HepG2 (cell line): ENCODE data around the gene GGA1. TPM values are rescaled to one million over a fixed set of nuclear protein-coding genes. Genes with fewer than 3 reads are reported as not detected.

Source experiments
- DMAP1 ChIP-seq: IDR thresholded peaks from 2 replicates; pipeline ENCODE4 v1.6.1; 2016
- HNRNPH1 ChIP-seq: fragments of 200-400 bp; formaldehyde crosslinking; optimal IDR thresholded peaks from 2 replicates; pipeline ENCODE3; 2017; ENCODE audit warnings: mild to moderate bottlenecking, low read depth, low read length
- KLF11 ChIP-seq: IDR thresholded peaks from 2 replicates; pipeline ENCODE4 v1.6.1; 2016; ENCODE audit warnings: missing compliant biosample characterization
- MAFG ChIP-seq: sonication (generic); formaldehyde crosslinking; IDR thresholded peaks from 2 replicates; pipeline ENCODE4 v1.5.1; 2020; ENCODE audit warnings: mild to moderate bottlenecking, missing genetic modification reagents
- MATR3 ChIP-seq: sonication (generic); formaldehyde crosslinking; IDR thresholded peaks from 2 replicates; pipeline ENCODE4 v1.4.0; 2020; ENCODE audit warnings: missing genetic modification reagents
- NFKBIZ ChIP-seq: IDR thresholded peaks from 2 replicates; pipeline ENCODE4 v1.6.1; 2018; ENCODE audit warnings: missing genetic modification reagents, missing compliant biosample characterization
- PHF21A ChIP-seq: sonication (generic); formaldehyde crosslinking; IDR thresholded peaks from 2 replicates; pipeline ENCODE4 v1.5.0; 2020; ENCODE audit warnings: mild to moderate bottlenecking, missing genetic modification reagents
- SMAD1 ChIP-seq: sonication (generic); formaldehyde crosslinking; IDR thresholded peaks from 2 replicates; pipeline ENCODE4 v1.4.0; 2020; ENCODE audit warnings: missing genetic modification reagents, low read depth, mild to moderate bottlenecking, borderline replicate concordance
- SP4 ChIP-seq: sonication (generic); formaldehyde crosslinking; IDR thresholded peaks from 2 replicates; pipeline ENCODE4 v1.8.1; 2023; ENCODE audit warnings: mild to moderate bottlenecking, missing genetic modification reagents
- SUZ12 ChIP-seq: fragments of 150-350 bp; IDR thresholded peaks from 2 replicates; pipeline ENCODE4 v1.6.1; 2014; ENCODE audit warnings: low read depth, low read length
- ZMYM4 ChIP-seq: sonication (generic); formaldehyde crosslinking; IDR thresholded peaks from 2 replicates; pipeline ENCODE4 v1.8.1; 2023; ENCODE audit warnings: mild to moderate bottlenecking, missing genetic modification reagents
- ZNF614 ChIP-seq: IDR thresholded peaks from 2 replicates; pipeline ENCODE4 v1.6.1; 2018; ENCODE audit warnings: missing biosample characterization, missing genetic modification reagents, inconsistent platforms, borderline replicate concordance
- polyA plus RNA-seq, 8 experiments: library from polyadenylated mRNA; depleted of rRNA in 3 of 8; stranded (reverse) in 7 of 8; unstranded in 1 of 8; fragments of >200 nt; fragmentation: Illumina TruSeq in 4 of 8; extraction: Trizol in 4 of 8; gene quantifications; 2 replicates each; pipeline versions ENCODE4 v1.2.1 to v1.2.3, GENCODE V29; 2011 to 2016; ENCODE audit warnings: low read depth in 4 of 8, missing spikeins in 1 of 8, mixed read lengths in 1 of 8; ENCODE audit not compliant: insufficient read depth in 1 of 8
- total RNA-seq, 5 experiments: library from RNA; depleted of rRNA; stranded (reverse); fragments of >200 nt; fragmentation: Illumina TruSeq; extraction: Trizol; gene quantifications; 2 replicates each; pipeline ENCODE4 v1.2.3, GENCODE V29; 2016; ENCODE audit warnings: low read depth in 1 of 5
- TF ChIP-seq, protein P1 (sequence below), 2 experiments: fragments of 450-650 bp in 1 of 2; sonication (generic) in 1 of 2; formaldehyde crosslinking in 1 of 2; IDR thresholded peaks; 2 replicates each; pipeline versions ENCODE4 v1.6.1 to v1.8.0; 2016 to 2022; ENCODE audit warnings: antibody characterized with exemption in 1 of 2, mild to moderate bottlenecking in 1 of 2, missing genetic modification reagents in 1 of 2
- TF ChIP-seq, protein P2 (sequence below): sonication (generic); formaldehyde crosslinking; IDR thresholded peaks from 2 replicates; pipeline ENCODE4 v1.4.0; 2020; ENCODE audit warnings: missing genetic modification reagents, borderline replicate concordance

Gene GGA1
- total and polyA plus RNA-seq, 2 of the 13 experiments (the other 11 are each of a cell fraction or from before 2014, with no cell fraction given) = 29.1 to 87.2 TPM

DNA sequence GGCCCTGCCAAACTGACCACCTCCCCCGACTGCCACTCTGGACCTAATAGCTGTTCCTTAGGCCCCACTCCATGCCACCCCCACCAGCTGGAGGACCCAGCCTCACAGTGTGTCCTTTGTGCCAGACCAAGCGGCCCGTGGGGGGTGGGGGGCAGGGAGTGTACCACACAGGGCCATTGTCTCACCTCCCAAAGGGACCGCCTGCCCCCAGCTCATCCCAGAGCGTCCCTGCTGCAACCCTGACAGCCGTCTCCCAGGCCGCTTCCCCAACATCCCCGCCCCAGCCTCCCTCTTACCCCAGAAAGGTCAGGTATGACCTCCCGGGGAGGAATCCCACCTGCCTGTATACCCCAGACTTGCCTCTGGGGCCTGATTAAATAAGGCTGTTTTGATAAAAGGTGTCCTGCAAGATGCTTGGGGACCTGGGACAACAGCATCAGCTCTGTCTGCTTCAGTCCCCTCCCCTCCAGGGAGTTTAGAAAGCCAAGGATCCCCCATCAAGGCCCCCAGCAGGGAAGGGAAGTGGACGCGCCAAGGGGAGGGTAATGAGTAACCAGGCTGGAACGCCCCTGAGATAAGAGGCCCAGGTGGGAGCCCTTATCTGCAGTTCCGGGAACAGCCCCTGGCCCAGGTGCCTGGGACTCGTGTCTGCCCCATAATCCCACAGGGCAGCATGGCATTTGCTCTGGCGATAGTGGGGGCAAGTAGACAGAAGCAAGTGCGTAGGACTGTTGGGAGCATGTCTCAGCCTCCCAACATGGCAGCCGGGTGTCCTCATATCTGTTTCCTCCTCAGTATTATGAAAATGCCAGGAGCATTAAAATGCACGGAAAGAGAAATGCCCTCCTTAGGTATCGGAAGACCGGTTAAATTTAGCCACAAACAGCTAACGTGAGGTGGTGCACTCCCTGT, 39.4 kb upstream of the GGA1 start (continued):
- TF ChIP-seq, protein P1, sequence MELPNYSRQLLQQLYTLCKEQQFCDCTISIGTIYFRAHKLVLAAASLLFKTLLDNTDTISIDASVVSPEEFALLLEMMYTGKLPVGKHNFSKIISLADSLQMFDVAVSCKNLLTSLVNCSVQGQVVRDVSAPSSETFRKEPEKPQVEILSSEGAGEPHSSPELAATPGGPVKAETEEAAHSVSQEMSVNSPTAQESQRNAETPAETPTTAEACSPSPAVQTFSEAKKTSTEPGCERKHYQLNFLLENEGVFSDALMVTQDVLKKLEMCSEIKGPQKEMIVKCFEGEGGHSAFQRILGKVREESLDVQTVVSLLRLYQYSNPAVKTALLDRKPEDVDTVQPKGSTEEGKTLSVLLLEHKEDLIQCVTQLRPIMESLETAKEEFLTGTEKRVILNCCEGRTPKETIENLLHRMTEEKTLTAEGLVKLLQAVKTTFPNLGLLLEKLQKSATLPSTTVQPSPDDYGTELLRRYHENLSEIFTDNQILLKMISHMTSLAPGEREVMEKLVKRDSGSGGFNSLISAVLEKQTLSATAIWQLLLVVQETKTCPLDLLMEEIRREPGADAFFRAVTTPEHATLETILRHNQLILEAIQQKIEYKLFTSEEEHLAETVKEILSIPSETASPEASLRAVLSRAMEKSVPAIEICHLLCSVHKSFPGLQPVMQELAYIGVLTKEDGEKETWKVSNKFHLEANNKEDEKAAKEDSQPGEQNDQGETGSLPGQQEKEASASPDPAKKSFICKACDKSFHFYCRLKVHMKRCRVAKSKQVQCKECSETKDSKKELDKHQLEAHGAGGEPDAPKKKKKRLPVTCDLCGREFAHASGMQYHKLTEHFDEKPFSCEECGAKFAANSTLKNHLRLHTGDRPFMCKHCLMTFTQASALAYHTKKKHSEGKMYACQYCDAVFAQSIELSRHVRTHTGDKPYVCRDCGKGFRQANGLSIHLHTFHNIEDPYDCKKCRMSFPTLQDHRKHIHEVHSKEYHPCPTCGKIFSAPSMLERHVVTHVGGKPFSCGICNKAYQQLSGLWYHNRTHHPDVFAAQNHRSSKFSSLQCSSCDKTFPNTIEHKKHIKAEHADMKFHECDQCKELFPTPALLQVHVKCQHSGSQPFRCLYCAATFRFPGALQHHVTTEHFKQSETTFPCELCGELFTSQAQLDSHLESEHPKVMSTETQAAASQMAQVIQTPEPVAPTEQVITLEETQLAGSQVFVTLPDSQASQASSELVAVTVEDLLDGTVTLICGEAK (IDR thresholded peaks at IDR 0.05) = no peak
- TF ChIP-seq, protein P1 (CRISPR knock-in tag; IDR thresholded peaks at IDR 0.05) = peak; percentile 71
- peak; percentile 15 for TF ChIP-seq HNRNPH1
- peak; percentile 60 for TF ChIP-seq ZMYM4 (CRISPR knock-in tag)
- peak; percentile 43; the same call in 1 of the 2 replicates for TF ChIP-seq DMAP1 (CRISPR knock-in tag)
- no peak for TF ChIP-seq SUZ12
- TF ChIP-seq SP4 (CRISPR knock-in tag) = peak; percentile 85
- peak; percentile 29; the same call in 1 of the 2 replicates for TF ChIP-seq NFKBIZ
- peak; percentile 94 for TF ChIP-seq PHF21A
- 0 out of 2 replicates have a peak, but pooled peaks have one; percentile 63 for TF ChIP-seq KLF11 (CRISPR knock-in tag)
- peak; percentile 57; the same call in 1 of the 2 replicates for TF ChIP-seq ZNF614 (CRISPR knock-in tag)
- no peak for TF ChIP-seq MAFG (CRISPR knock-in tag)
- TF ChIP-seq SMAD1 (CRISPR knock-in tag) = no peak; the same call in 1 of the 2 replicates
- no peak for TF ChIP-seq MATR3 (CRISPR knock-in tag)
- TF ChIP-seq, protein P2, sequence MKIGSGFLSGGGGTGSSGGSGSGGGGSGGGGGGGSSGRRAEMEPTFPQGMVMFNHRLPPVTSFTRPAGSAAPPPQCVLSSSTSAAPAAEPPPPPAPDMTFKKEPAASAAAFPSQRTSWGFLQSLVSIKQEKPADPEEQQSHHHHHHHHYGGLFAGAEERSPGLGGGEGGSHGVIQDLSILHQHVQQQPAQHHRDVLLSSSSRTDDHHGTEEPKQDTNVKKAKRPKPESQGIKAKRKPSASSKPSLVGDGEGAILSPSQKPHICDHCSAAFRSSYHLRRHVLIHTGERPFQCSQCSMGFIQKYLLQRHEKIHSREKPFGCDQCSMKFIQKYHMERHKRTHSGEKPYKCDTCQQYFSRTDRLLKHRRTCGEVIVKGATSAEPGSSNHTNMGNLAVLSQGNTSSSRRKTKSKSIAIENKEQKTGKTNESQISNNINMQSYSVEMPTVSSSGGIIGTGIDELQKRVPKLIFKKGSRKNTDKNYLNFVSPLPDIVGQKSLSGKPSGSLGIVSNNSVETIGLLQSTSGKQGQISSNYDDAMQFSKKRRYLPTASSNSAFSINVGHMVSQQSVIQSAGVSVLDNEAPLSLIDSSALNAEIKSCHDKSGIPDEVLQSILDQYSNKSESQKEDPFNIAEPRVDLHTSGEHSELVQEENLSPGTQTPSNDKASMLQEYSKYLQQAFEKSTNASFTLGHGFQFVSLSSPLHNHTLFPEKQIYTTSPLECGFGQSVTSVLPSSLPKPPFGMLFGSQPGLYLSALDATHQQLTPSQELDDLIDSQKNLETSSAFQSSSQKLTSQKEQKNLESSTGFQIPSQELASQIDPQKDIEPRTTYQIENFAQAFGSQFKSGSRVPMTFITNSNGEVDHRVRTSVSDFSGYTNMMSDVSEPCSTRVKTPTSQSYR = peak; percentile 83
